Stimulated activated CD8-positive, alpha-beta memory T cell treated with anti-CD3 and anti-CD28 coated beads, Interleukin-7, amount 100 ng/mL, for 24 hours (primary cell): ENCODE measurements around the gene A4GNT.
"Not testable (repeated sequence)": the region's sequence is repeated elsewhere in the genome, so short reads cannot be mapped to it uniquely, and the experiment has no call there.

Experiments used
- DNase-seq: peaks from one replicate; pipeline ENCODE4 v3.0.0-alpha.2; 2020; ENCODE audit warnings: low read depth

The A4GNT gene

GRCh38 chr3:138118612-138119422 is 13.4 kb downstream of the A4GNT start:
- peak; percentile 40 for DNase-seq

- no peak for DNase-seq
These were observed 16.9 kb downstream of the A4GNT start, which contains the start of gene DZIP1L for GRCh38 chr3:138114988-138115971. Gene DZIP1L, minus strand, starts transcription at chr3:138115608. Its CDS starts 11,637 bp downstream, at chr3:138103971.

GRCh38 chr3:138114431-138114918 is 17.7 kb downstream of the A4GNT start:
- no peak for DNase-seq

GRCh38 chr3:138113326-138113725 is 18.9 kb downstream of the A4GNT start:
- no peak for DNase-seq

- DNase-seq: no peak
These were observed 19.8 kb downstream of the A4GNT start for GRCh38 chr3:138112362-138112761.

DNA sequence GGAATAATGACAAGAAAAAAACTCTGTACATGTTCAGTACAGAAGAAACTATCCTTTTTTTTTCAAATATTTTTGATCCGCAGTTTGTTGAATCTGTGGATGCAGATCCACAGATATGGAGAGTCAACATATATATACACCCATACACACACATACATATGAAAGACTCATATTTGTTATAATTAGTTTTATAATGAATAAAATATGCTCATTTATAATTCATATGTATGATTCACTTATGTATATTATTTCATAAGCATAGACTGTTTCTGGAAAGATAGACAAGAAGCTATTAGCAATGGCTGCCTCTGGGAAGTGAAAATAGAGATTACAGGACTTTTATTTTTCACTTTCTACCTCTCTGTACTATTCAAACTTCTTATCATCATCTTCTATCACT is 26.6 kb downstream of the A4GNT start:
- no peak for DNase-seq

GRCh38 chr3:138103466-138103865 is 28.7 kb downstream of the A4GNT start:
- DNase-seq: no peak

DNA sequence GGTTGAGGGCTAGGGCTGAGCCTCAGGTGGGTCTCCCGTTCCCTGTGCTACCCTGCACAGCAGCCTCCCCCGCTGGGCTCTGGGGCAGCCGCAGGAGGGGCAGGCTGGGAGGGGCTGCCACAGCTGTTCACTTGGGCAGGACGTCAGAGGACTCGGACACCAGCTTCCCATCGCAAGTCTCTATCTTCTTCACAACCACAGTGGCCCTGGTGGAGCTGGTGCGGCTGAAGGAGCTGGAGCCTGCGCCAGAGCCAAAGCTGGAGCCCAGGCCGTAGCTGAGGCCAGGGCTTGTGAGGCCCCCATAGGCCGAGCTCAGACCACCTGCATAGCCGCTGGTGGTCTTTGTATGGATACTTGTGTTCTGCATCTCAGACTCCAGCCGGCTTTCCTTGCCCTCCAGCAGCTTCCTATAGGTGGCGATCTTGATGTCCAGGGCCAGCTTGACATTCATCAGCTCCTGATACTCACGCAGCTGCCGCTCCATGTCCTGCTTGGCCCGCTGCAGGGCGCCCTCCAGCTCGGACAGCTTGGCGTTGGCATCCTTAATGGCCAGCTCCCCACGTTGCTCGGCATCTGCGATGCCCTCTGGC is 30.7 kb downstream of the A4GNT start:
- DNase-seq: not testable (repeated sequence)

DNA sequence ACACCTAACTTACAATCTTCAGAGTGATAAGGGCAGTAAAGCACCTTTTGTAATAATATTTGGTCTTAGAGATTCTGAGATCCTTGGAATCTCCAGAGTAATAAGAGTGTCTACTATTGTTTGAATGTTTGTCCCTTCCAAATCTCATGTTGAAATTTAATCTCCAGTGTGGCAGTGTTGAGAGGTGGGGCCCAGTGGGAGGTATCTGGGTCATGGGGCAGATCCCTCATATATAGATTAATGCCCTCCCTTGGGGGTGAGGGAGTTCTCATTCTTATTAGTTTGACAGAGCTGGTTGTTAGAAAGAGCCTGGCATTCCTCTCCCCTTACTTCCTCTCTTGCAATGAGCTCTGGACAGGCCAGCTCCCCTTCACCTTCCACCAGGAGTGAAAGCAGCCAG is 32.8 kb downstream of the A4GNT start:
- DNase-seq: no peak

GRCh38 chr3:138097192-138098172 is 34.7 kb downstream of the A4GNT start:
- no peak for DNase-seq

- no peak for DNase-seq
These were observed 38.5 kb downstream of the A4GNT start for GRCh38 chr3:138093721-138094120.

GRCh38 chr3:138092023-138092422 is 40.2 kb downstream of the A4GNT start:
- DNase-seq: no peak

DNA sequence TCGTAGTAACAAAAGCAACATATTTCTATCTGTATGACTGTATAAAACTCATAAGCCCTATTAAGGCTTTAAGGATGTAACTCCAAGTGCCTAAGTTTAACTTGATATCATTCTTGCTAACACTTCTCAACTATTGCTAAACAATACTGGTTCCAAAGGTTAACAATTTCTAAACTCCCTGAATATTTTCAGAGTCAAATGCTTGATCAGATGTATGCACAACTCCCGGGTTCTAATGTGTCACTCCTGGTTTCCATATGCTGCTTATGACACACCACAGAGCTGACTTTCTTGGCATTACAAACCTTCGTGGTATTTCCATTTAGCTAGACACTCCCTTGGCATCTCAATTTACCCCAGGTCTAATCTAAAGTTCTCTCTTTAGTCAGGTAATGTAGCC is 43.1 kb downstream of the A4GNT start:
- DNase-seq: no peak

DNA sequence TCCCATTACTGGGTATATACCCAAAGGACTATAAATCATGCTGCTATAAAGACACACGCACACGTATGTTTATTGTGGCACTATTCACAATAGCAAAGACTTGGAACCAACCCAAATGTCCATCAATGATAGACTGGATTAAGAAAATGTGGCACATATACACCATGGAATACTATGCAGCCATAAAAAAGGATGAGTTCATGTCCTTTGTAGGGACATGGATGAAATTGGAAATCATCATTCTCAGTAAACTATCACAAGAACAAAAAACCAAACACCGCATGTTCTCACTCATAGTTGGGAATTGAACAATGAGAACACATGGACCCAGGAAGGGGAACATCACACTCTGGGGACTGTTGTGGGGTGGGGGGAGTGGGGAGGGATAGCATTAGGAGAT is 46.4 kb downstream of the A4GNT start:
- not testable (repeated sequence) for DNase-seq

- DNase-seq: no peak
These were observed 48.0 kb downstream of the A4GNT start for GRCh38 chr3:138084196-138084595.

DNA sequence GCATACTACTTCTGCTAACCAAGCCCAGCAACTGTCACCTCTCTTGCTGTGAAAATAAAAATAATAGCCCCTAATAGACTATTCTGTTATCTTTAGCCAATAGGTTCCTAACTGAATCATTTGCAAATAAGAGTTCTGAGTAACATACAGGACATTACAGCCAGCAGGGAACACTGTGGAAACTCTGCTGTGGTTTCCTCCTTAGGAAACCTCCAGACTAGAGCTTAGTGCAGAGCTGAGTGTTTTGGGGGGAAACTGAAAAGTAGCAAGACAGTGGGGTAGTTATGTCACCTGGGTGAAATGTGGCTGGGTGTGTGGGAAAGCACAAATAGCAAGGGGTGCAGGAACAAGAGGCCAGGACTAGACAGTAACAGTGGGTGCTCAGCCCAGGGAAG is 49.2 kb downstream of the A4GNT start:
- DNase-seq: no peak

- DNase-seq: no peak
These were observed 49.9 kb downstream of the A4GNT start for GRCh38 chr3:138082085-138082991.

DNA sequence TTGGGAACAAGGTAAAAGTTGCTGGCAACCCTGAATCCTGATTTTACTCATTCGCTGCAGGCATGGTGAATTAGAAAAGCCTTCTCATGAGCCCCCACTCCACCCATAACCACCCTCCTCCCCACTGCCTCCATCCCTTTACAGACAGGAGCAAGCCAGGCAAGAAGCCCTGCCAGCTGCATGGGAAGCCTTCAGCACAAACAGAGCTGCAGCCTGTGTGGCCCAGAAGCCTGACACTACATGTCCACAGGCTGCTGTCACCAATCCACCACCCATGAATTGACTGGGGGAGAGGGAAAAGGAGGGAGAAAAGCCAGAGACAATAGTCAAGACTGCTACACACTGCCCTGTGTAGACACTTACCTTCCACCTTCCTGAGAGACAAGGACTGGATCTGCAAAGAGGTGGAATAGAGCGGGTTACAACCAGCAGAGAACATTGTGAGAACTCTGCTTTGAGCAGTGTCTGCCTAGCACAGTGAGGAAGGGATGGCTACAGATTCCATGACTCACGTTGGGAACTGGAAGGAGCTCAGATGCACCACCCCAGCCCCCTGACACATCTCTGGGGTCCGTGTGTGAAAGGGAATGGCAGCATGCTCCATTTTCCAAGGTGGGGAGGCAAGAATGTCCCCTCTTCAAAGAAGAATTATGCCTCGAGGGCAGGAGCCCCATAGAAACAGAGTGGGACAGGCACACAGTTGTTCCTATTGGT is 50.7 kb downstream of the A4GNT start:
- no peak for DNase-seq

GRCh38 chr3:138079901-138080300 is 52.3 kb downstream of the A4GNT start:
- no peak for DNase-seq
